ENCODE results near the gene SH2D6. TPM values are rescaled to one million over a fixed set of nuclear protein-coding genes. Genes with fewer than 3 reads are reported as not detected.

Gene SH2D6
- total and polyA plus RNA-seq, 2 experiments from 2014 or later = 0.31 TPM; not detected in 1

GRCh38 chr2:85395912-85396475 lies 22.5 kb upstream of the SH2D6 start:
- 89 to 92% methylated on average over 14 of the region's 14 CpGs for WGBS, 2 experiments (ENCODE audit: low coverage in 1 of 2, low lambda C conversion rate in 2 of 2, missing lambda C conversion rate in 2 of 2)
- Histone ChIP-seq H3K27me3 (replicated peaks; ENCODE audit: insufficient read depth) (no peaks in the 10 kb centered on the region), H3F3A (ENCODE audit: insufficient read depth) (peaks cover 26% of the 10 kb centered on the region), H3K4me3 (no peak overlapping the region), H2AFZ (no peak overlapping the region), H3K9me3 (ENCODE audit: low read depth) (no peaks in the 10 kb centered on the region), H3K27ac (no peak overlapping the region), H3K36me3 (ENCODE audit: low read depth) (peaks cover 15% of the 10 kb centered on the region), H4K20me1 (ENCODE audit: insufficient read depth) (no peaks in the 10 kb centered on the region), H3K4me1 (ENCODE audit: insufficient read depth) (peaks cover 19% of the 10 kb centered on the region), H3K9ac (no peak overlapping the region), H3K4me2 (ENCODE audit: unreplicated experiment) (no peak overlapping the region), H3K9me2 (ENCODE audit: insufficient read depth) (no peaks in the 10 kb centered on the region), H3K79me2 (ENCODE audit: insufficient read depth) (no peaks in the 10 kb centered on the region)
- DNase-seq = no peak
- TF ChIP-seq EZH2 (IDR thresholded peaks at IDR 0.05; ENCODE audit: insufficient read depth, poor library complexity, severe bottlenecking) = no peak
- TF ChIP-seq EZH2phosphoT487 (IDR thresholded peaks at IDR 0.05; ENCODE audit: insufficient read depth, low read depth) = no peak
- in situ Hi-C loops (cut with MboI) = no loop called here

DNA sequence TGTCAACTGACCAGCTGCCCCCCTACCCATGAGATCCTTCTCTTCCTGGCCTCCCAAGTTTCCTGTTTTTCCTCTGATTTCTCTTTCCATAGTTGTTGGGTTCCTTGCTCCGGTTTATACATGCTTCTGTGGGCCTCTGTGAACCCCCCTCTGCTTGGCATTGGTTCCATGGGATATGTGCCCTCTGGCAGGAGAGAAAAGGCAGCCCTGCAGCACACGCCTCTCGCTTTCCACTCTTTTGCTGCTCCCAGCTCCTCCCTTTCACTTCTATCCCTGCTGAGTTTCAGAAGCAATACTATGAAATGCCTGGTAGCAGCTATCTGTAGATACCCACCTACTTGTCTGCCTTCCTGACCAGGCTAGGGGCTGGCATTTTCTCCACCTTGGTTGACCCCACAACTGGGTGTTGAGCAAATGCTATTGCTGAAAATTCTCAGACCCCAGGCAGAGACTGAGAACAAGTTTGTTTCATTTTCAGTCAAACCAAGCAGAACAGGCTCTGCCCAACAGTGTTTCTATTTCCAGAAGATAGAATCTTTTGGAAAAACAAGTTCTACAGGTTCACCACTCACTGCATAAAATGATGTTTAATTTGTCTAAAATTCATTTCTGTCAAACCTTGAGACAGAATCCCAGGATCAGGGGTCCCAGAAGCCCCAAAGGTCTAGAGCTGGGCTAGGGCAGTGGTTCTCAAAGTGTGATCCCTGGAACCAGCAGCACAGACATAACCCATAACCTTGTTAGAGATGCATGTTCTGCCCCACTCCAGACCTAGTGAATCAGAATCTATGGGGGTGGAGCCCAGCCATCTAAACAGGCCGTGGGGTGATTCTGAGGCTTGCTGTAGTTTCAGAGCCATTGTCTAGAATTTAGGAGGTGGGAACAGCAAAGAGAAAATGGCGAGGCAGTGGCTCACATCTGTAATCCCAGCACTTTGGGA lies 21.7 kb upstream of the SH2D6 start:
- no peak for TF ChIP-seq EZH2 (IDR thresholded peaks at IDR 0.05; ENCODE audit: insufficient read depth, poor library complexity, severe bottlenecking)
- H3K27me3 ChIP-seq (replicated peaks; ENCODE audit: insufficient read depth) = no peaks in the 10 kb centered on the region
- H3K4me2 ChIP-seq (ENCODE audit: unreplicated experiment) = no peak overlapping the region
- no peaks in the 10 kb centered on the region for H3K9me3 ChIP-seq (ENCODE audit: low read depth)
- no peak overlapping the region for H2AFZ ChIP-seq
- H3K36me3 ChIP-seq (ENCODE audit: low read depth) = peaks cover 15% of the 10 kb centered on the region
- H3K79me2 ChIP-seq (ENCODE audit: insufficient read depth) = peaks cover 4% of the 10 kb centered on the region; the same call in 1 of the 2 replicates
- no peaks in the 10 kb centered on the region for H4K20me1 ChIP-seq (ENCODE audit: insufficient read depth)
- DNase-seq = no peak
- no peak overlapping the region for H3K9ac ChIP-seq
- H3K27ac ChIP-seq = no peak overlapping the region
- 72 to 74% methylated on average over 5 of the region's 5 CpGs for WGBS, 2 experiments (ENCODE audit: low coverage in 1 of 2, low lambda C conversion rate in 2 of 2, missing lambda C conversion rate in 2 of 2)
- in situ Hi-C loops (cut with MboI) = no loop called here
- no peak overlapping the region for H3K4me3 ChIP-seq
- peaks cover 19% of the 10 kb centered on the region for H3K4me1 ChIP-seq (ENCODE audit: insufficient read depth)
- H3K9me2 ChIP-seq (ENCODE audit: insufficient read depth) = no peaks in the 10 kb centered on the region
- peaks cover 26% of the 10 kb centered on the region for H3F3A ChIP-seq (ENCODE audit: insufficient read depth)

GRCh38 chr2:85397925-85398331 lies 20.6 kb upstream of the SH2D6 start:
- Histone ChIP-seq H3K9me2 (ENCODE audit: insufficient read depth) (no peaks in the 10 kb centered on the region), H3K4me1 (ENCODE audit: insufficient read depth) (peaks cover 19% of the 10 kb centered on the region), H3K9me3 (ENCODE audit: low read depth) (no peaks in the 10 kb centered on the region), H3F3A (ENCODE audit: insufficient read depth) (peaks cover 23% of the 10 kb centered on the region), H3K27ac (no peak overlapping the region), H3K36me3 (ENCODE audit: low read depth) (peaks cover 15% of the 10 kb centered on the region), H3K4me2 (ENCODE audit: unreplicated experiment) (no peak overlapping the region), H3K9ac (no peak overlapping the region), H3K27me3 (replicated peaks; ENCODE audit: insufficient read depth) (no peaks in the 10 kb centered on the region), H4K20me1 (ENCODE audit: insufficient read depth) (no peaks in the 10 kb centered on the region), H3K79me2 (ENCODE audit: insufficient read depth) (peaks cover 15% of the 10 kb centered on the region), H2AFZ (no peak overlapping the region), H3K4me3 (no peak overlapping the region)
- DNase-seq = no peak
- 84 to 86% methylated on average over 4 of the region's 4 CpGs for WGBS, 2 experiments (ENCODE audit: low coverage in 1 of 2, low lambda C conversion rate in 2 of 2, missing lambda C conversion rate in 2 of 2)
- in situ Hi-C loops (cut with MboI) = no loop called here
- TF ChIP-seq EZH2phosphoT487 (IDR thresholded peaks at IDR 0.05; ENCODE audit: insufficient read depth, low read depth) = no peak
- TF ChIP-seq EZH2 (IDR thresholded peaks at IDR 0.05; ENCODE audit: insufficient read depth, poor library complexity, severe bottlenecking) = no peak

GRCh38 chr2:85398426-85399182 lies 19.9 kb upstream of the SH2D6 start:
- no peaks in the 10 kb centered on the region for H4K20me1 ChIP-seq (ENCODE audit: insufficient read depth)
- no peaks in the 10 kb centered on the region for H3K9me3 ChIP-seq (ENCODE audit: low read depth)
- no peaks in the 10 kb centered on the region for H3K9me2 ChIP-seq (ENCODE audit: insufficient read depth)
- no peak overlapping the region for H2AFZ ChIP-seq
- 87 to 92% methylated on average over 7 to 8 of the region's 8 CpGs for WGBS, 2 experiments (ENCODE audit: low coverage in 1 of 2, low lambda C conversion rate in 2 of 2, missing lambda C conversion rate in 2 of 2)
- H3K4me2 ChIP-seq (ENCODE audit: unreplicated experiment) = no peak overlapping the region
- H3K4me3 ChIP-seq = no peak overlapping the region
- H3K27me3 ChIP-seq (replicated peaks; ENCODE audit: insufficient read depth) = no peaks in the 10 kb centered on the region
- no peak for DNase-seq
- in situ Hi-C loops (cut with MboI) = no loop called here
- H3K79me2 ChIP-seq (ENCODE audit: insufficient read depth) = peaks cover 22% of the 10 kb centered on the region
- H3K4me1 ChIP-seq (ENCODE audit: insufficient read depth) = peaks cover 15% of the 10 kb centered on the region
- no peak overlapping the region for H3K9ac ChIP-seq
- peaks cover 16% of the 10 kb centered on the region for H3F3A ChIP-seq (ENCODE audit: insufficient read depth)
- peaks cover 15% of the 10 kb centered on the region for H3K36me3 ChIP-seq (ENCODE audit: low read depth)
- no peak overlapping the region for H3K27ac ChIP-seq
- no peak for TF ChIP-seq EZH2 (IDR thresholded peaks at IDR 0.05; ENCODE audit: insufficient read depth, poor library complexity, severe bottlenecking)
- no peak for TF ChIP-seq EZH2phosphoT487 (IDR thresholded peaks at IDR 0.05; ENCODE audit: insufficient read depth, low read depth)

Data from GM23248 (cell line).